Stimulated activated CD4-positive, alpha-beta T cell treated with anti-CD3 and anti-CD28 coated beads, Interleukin-12 subunit alpha, Interleukin-12 subunit beta, amount 100 ng/mL, for 48 hours (primary cell): ENCODE data around the gene PIRT.

ENCODE experiments used
- DNase-seq, 3 donors: peaks; one replicate each; pipeline ENCODE4 v3.0.0-alpha.2; 2020; ENCODE audit warnings: low read depth in 2 of 3, low spot score in 1 of 3

The PIRT gene

DNA sequence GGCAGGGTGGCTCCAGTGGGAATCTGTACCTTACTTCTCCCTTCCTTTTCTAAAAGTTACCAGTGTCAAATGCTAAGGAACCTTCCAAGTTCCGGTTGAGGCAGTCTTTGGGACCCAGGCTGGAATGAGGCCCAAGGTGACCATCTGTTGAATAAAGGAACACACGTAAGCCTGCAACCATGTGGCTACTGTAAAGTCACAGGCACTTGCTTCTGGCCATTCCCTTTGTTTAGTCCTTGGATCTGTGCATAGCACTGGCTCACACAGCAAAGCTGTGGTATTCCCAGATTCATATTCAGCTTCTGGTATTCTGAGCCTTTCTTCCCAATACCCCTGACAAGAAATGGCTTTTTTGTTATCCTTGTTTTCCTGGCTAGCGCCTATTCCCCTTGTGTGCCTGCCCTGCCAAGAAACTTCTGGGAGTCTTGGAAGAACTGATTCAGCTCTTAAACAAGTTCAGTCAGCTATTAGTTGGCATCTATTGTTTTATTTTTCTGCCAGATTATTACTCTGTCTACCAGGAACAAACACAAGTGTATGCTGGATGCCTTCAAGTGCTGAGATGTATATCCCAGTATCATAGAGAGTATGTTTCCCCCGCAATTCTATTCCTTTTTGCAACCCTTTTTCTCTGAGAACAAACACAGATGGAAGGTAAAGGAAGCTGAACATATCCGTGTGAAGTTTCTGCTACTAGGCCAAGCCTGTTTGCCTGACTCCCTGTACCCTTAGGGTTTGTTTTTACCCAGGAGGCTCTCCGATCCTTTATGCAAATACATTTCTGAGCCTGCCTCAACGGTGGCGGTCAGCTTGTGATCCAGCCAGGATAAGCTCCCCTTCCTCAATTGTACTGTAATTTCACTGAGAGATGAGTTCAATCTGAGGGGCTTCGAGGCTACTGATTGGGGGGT lies 47.1 kb downstream of the PIRT start:
- no peak for DNase-seq

DNA sequence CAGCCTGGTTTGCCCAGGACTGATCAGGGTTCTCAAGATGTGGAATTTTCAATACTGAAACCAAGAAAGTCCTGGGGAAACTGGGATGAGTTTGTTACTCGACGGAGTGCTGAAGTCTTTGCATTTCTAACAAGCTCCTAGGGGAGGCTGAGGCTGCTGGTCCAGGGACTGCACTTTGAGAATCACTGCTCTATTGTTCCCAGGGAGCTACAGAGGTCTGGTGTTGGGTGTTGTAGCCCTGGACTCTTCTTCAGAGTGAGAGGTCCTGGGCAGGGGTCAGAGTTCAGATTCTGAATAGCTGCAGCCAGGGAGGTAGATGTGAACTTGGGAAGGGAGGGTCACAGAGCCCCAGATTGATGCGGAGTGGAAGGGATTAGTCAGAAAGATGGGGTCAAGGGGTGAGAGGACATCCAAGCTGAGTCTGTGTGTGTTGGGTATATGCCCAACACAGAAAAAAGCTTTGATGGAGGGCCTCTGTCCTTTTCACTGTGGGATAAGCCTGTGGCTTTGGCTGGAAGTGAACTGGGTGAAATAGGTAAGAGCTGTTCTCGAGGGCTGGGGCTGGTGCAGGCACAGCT lies 48.1 kb downstream of the PIRT start:
- no peak for DNase-seq

DNA sequence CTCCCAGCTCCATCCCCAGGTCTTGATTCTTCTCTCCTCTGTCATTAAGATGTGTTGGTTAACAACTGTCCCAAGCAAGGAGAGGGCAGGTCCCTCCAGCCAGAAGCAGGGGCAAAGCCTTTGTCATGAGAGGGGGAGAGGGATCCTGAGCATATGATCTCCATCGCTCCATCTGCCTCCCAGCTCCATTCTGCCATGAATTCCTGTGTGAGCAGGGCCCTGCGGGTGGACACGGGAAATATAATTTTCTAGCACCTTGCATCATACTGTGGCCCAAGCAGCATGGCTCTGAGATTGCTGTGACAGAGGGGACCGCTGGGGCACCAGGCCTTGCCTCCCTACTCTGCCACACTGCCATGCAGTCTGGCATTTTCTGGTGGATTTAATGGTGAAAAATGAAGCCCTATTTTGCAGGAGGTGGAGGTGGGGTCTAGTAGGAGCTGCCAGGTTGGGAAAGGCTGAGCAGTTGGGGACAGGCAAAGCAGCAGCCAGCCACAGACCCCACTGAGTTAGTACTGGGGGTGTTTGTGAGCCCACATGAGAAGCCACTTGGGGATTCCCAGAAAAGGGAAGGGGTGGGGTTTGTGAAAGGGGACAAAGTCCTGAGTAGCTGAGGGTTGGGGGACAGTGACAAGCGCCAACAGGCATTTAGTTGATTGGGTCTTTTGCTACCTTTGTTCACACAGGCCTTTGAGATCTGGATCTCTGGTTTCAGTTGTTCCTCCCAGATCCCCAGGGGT lies 50.4 kb downstream of the PIRT start:
- no peak for DNase-seq

DNA sequence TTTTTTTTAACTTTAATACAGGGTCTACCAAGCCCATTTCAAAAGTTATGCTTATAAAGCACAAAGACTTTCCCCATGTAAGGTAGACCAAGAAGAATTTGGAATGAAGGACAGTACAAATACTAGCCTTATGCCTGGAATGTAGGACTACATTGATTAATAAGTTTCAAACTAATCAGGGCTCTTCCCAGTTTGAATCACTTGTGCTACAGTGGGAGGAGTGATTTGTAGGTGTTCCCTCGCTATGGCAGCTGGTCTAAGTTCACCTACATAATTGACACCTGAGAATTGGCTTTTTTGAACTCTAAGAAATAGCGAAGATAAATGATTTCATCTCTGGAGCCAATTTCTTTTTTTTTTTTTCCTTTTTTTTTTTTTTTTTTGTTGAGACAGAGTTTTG lies 52.6 kb downstream of the PIRT start:
- no peak for DNase-seq

DNA sequence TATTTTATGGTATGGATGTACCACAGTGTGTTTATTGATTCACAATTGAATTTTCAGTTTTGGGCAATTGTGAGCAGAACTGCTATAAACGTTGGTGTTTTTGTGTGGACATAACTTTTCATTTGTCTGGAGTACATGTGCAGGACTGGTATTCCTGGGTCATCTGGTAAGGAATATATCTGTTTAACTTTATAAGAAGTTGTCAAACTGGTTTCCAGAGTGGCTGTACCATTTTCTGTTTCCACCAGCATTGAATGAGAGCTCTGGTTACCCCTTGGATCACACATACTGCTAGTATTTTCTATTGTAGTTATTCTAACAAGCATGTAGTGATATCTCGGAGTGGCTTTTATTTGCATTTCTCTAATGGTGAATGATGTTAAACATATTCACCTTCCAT lies 58.3 kb downstream of the PIRT start:
- DNase-seq, result no peak

DNA sequence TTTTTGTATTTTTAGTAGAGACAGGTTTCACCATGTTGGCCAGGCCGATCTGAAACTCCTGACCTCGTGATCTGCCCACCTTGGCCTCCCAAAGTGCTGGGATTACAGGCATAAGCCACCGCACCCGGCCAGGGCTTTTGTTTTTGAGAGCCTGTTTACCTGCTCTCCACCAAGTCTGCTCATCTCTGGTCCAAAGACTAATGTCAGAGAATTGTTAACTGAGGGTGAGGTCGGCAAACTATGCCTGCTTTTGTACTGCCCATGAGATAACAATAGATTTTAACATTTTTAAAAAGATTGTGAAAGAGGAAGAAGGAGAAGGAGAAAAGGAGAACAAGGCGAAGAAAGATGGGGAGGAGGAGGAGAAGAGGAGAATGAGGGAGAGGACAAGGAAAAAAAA lies 60.0 kb downstream of the PIRT start:
- DNase-seq, result no peak

DNA sequence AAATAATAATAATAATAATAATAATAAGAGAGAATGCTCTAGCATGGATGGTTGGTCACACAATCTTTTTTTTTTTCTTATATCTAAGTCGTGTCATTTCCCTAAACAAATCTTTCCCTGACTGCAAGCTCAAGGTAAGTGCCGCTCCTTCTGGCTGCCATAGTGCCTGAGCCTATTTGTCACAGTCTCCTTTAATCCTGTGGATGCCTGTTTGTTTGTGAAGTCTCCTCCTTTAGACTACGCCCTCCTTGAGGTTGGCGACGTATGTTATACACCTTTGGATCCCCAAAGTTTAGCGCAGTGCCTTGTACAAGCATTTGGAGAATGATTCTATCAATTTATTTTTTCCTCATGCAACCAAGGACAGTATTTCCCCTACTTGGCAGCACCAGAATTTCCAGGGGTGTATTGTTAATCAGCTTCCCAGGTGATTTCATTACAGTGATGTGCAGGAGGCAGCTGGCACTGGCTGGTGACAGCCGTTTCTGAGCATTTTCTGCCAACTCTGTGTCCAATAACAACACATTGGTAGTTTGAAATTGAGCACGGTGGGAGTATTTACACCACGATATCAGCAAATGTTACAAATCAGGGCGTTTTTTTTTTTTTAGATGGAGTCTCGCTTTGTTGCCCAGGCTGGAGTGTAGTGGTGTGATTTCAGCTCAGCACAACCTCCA lies 60.6 kb downstream of the PIRT start:
- DNase-seq, result no peak

DNA sequence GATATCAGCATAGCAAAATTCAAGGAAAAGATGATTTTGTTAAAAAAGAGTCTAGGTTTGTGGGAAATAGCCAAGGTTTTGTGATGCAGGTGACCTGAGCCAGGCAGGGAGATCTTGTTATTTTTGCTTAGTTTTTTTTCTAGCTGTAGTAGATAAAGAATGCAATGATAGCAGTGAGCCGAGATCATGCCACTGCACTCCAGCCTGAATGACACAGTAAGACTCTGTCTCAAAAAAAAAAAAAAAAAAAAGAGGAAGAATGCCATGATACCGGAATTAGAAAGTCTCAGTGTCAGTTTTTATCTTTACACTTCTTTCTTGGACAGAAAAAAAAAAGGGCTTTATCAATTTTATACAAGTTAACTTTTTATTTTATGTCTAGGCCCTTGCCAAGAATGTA lies 61.5 kb downstream of the PIRT start:
- DNase-seq, result no peak

DNA sequence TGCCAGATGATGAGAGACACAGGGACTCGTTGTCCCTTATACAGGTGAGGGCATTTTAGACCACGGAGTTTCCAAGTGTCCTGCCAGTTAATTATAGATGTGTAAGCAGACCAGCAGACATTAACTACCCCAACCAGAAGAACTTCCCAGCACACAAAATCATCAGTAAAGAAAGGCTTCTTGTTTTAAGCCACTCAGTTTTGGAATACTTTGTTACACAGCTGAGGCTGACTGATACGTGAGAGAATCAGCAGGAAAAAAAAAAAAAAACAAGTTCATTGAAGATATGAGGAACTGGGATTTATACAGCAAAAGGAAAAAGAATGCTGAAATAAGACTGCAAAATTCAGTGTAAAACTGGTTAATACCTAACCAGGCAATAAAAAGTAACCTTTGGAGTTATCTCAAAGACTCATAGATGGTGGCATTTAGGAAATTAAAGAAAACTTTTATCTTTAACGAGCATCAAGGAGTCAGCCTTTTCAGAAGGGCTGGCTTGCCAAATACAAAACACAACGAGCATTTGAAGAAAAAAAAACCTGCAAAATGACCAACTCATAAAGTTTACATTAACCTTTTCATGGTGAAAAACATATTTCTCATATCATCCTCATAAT lies 62.0 kb downstream of the PIRT start:
- DNase-seq, result no peak

DNA sequence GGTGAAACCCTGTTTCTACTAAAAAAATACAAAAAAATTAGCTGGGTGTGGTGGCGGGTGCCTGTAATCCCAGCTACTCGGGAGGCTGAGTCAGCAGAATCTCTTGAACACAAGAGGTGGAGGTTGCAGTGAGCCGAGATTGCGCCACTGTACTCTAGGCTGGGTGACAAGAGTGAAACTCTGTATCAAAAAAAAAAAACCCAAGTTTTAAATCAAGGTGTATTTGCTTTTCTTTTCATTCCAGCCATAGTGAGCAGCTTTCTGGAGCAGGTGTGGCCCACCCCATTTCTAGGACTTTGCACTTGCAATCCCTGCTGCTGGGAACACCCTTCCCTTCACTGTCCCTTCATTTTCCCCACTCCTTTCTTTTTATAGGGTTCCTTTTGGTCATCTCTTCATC lies 62.8 kb downstream of the PIRT start:
- DNase-seq, result no peak

DNA sequence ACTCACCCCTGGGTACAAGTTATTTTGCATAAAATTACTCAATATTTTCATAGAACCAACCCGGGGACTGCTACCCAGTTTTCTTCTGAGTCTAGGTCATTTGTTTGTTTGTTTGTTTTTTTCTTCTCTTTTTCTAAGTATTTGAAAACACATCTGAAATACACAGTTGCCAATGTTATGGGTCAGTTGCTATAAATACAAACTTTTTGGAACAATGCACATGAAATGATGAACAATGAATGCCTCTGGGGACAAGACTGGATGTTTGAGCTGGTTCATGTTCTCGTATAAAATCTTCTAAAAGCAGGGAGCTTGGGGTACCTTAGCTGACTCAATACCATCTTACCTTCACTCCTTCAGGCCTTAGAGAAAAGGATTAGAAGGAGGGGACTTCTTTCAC lies 64.5 kb downstream of the PIRT start:
- DNase-seq, result no peak
